UCSD-AML1 (cell line): ENCODE data around the gene SGK1.

Experiments used
- DNase-seq: peaks from one replicate; lab custom pipeline; 2025; ENCODE audit not compliant: unreplicated experiment; lab: John Stamatoyannopoulos, UW

SGK1 gene

DNA sequence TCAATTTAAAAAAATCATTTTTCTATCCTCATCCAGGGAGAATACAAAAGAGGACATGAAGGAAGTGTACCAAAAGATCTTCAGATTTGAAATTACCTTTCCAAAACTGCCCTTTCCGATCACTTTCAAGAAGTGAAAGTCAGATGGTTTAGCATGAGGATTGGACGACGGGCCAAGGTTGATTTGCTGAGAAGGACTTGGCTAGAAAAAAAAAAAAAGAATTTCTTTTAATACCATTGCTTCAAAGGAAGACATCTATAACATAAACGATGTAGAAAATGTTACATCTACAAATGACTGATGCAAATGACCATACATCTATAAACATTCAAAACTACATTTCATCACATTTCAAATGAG lies 144.6 kb downstream of the SGK1 start:
- DNase-seq = no peak

GRCh38 chr6:134172706-134173365 lies 145.1 kb downstream of the SGK1 start:
- DNase-seq = no peak

GRCh38 chr6:134172020-134172705 lies 145.7 kb downstream of the SGK1 start:
- no peak for DNase-seq

DNA sequence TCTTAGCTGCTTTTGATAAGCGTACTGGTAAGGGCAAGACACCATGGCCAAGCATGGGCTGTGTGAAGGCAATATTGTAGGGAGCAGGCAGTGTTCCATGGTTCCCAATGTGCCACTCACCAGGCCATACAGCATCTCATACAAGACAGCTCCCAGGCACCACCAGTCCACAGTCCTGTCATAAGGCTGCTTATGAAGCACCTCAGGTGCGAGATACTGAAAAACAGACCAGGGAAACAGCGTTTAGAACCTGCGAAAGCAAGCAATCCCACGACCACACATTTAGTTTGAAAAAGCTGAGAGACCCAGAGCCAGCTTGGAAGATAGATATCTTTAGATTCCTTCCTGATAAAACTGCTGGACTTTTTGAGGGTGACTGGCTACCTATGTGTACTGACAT lies 146.4 kb downstream of the SGK1 start:
- no peak for DNase-seq

DNA sequence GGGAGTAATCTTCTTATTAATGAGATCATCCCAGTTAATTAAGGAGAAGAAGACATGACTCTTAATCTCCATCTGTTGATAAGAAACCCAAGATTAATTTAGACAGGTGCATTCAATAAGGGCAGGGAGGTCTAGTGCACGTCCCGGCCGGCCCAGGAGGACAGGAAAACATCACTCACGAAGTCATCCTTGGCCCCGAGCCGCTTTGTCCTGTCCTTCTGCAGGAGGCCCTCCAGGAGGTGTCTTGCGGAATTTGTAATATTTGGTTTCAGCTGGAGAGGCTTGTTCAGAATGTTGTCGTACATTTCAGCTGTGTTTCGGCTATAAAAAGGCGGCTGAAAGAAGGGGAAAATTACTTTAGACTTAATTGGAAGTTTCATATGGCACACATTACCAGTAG lies 147.1 kb downstream of the SGK1 start:
- no peak for DNase-seq

DNA sequence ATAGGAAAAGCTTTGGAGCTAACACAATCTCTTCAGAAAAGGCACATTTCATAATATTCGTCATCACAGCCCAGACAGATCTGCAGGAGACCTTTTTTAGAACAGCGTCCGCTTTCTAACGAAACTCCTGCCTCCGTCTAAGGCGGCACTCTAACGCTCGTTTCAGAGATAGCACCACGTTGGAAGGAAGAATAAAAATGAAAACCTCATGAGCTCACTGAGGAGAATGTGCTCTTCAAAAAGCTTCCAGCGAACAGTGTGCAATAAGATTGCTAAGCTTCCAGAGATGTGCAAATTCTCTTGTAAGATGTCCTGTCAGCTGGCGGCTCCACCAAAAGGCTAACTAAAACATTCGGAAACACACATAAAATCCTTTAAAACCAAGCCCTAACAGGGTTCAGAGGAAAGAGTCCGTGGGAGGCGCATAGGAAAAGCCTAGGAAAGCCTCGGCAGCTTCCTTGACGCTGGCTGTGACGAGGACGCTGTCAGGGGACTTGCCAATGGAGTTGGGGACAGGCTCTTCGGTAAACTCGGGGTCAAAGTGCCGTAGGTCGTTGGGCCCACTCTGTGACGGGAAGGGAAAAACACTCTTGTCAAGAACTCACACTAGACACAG lies 147.9 kb downstream of the SGK1 start:
- no peak for DNase-seq

- no peak for DNase-seq
Measured at GRCh38 chr6:134168590-134169208, 149.2 kb downstream of the SGK1 start.

DNA sequence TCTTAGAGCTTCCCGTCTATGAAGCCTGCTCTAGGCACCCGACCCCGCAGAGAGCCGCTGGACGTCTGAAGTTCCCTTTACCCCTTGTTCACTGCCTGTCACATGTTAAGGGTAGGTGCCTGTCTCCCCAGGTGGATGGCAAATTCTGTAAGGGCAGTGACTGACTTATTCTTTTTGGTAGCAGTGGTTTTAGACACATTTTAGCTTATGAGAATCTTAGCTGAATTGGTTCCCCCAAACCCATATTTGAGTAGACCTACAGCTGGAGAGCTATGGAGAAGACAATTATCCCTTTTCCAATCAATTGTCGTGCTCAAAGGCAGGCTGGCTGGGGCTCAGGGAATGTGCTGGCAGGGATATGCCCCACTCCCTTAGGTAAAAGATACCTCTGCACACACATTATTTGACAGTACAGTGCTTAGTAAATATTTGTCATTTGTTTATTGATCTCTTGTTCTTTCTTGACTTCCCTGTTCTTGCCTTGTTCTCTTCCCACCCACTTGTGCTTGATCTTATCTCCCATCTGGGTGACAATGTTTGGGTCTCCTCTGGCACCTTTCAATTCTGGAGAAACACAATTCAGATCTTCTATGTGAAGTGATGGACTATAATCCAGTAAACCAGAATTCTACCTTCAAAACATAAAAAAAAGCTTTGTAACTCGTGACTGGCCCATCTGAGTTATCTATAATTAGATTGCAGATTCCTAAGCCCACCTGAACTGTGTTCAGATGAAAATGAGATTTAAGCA lies 151.2 kb downstream of the SGK1 start:
- DNase-seq = no peak

- no peak for DNase-seq
Measured at GRCh38 chr6:134165561-134166201, 152.2 kb downstream of the SGK1 start.

- DNase-seq = no peak
Measured at GRCh38 chr6:134164300-134164699, 153.6 kb downstream of the SGK1 start.

- no peak for DNase-seq
Measured at GRCh38 chr6:134162932-134163331, 155.0 kb downstream of the SGK1 start.

GRCh38 chr6:134161041-134161440 lies 156.9 kb downstream of the SGK1 start:
- DNase-seq = no peak

GRCh38 chr6:134152767-134153485 lies 165.0 kb downstream of the SGK1 start:
- DNase-seq = no peak

GRCh38 chr6:134148566-134148965 lies 169.3 kb downstream of the SGK1 start:
- no peak for DNase-seq

DNA sequence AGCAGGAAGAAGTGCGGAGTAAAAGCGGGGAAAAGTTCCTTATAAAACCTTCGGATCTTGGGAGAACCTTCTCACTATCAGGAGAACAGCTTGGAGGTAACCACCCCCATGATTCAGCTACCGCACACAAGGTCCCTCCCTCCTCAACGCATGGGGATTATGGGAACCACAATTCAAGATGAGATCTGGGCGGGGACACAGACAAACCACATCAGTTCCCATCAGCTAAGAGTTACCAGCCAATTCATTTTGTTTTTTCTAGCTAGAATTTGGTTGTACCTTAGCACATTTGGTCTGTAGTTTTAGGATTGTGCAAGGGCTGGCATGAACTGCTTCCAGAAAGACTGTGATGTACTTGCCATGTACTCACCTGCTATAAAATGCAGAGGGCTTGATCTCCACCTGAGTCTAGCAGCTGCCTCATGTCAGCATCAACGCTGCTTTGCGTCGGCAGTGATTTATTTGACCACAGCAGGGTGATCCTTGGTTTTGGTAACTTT lies 170.8 kb downstream of the SGK1 start:
- DNase-seq = no peak

DNA sequence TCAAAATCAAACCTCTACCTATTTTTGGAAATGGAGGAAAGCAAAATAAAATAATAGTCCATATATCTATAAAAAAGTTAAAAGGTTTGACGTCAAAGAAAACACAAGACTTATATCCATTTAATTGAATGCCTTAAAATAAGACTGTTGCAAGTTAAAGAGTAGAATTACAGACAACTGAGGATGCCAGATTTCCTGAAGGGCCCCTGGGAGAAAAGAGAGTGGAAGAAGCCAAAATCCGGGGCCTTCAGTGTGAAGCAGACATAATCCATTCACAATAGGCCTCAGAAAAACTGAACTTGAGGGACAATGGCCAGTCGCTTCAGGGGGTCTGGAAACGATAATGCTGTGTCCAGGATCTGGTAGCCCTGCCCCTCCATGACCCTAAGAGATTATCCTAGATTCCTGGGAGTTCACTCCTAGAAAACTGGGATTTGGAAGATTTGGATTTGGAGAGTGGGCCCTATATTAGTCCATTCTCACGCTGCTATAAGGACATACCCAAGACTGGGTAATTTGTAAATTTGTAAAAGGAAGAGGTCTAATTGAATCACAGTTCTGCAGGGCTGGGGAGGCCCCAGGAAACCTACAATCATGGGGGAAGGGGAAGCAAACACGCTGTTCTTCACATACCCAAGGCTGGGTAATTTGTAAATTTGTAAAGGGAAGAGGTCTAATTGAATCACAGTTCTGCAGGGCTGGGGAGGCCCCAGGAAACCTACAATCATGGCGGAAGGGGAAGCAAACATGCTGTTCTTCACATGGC lies 171.5 kb downstream of the SGK1 start:
- DNase-seq = no peak

GRCh38 chr6:134145786-134146185 lies 172.1 kb downstream of the SGK1 start:
- DNase-seq = no peak

GRCh38 chr6:134138226-134138975 lies 179.5 kb downstream of the SGK1 start:
- no peak for DNase-seq

- DNase-seq = no peak
Measured at GRCh38 chr6:134134654-134135053, 183.3 kb downstream of the SGK1 start.
